Nucleus accumbens (tissue), 56 donors: ENCODE results near the gene KCNT1.
A peak's percentile ranks its signal among the peaks of the same experiment; 100 is the strongest.

Experiments
- DNase-seq, 56 donors: peaks; one replicate each; lab custom pipeline; 2025; lab: John Stamatoyannopoulos, UW

Gene KCNT1

DNA sequence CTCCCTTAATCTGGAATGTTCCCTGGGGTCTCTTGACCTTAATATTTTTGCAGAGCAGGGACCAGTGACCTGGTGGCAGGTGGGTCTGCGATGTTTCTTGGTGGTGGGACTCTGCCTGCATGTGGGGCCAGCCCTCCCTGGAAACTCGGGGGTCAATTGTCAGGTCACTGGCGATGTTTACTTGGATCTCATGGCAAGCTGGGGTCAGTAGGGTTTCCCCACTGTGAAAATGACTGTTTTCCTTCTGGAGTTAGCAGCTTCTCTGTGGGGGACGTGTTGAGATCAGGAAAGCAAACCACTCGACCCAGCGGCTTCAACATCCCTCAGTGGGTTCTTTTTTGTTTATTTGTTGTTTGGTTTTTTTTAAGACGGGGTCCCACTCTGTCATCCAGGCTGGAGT, 73.9 kb downstream of the KCNT1 start:
- no peak for DNase-seq

DNA sequence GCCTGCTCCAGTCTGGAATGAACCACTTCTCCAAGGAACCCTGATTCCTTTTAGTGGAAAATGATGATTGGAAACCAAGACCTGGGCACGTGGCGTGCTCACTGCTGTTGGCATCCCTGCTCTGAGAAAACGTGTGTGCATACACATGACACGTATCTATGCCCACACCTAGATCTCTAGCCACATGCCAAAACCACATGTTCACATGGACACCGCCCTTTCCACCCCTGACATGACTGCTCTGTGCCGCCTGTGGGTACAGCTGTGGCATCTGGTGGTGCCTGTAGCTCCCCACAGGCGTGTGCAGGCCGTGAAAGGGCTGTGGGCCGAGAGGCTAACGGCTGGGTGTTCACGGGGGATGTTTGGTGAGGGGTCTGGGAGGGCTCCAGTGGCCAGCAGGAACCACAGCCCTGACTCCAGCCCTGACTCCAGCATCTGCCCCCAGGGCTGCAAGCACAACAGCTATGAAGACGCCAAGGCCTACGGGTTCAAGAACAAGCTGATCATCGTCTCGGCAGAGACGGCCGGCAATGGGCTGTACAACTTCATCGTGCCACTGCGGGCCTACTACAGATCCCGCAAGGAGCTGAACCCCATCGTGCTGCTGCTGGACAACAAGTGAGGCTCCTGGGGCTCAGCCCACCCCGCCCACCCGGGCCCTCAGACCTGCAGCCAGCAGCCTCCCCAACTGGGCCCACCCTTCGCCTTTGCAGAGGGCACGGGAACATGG, 75.1 kb downstream of the KCNT1 start:
- no peak for DNase-seq

DNA sequence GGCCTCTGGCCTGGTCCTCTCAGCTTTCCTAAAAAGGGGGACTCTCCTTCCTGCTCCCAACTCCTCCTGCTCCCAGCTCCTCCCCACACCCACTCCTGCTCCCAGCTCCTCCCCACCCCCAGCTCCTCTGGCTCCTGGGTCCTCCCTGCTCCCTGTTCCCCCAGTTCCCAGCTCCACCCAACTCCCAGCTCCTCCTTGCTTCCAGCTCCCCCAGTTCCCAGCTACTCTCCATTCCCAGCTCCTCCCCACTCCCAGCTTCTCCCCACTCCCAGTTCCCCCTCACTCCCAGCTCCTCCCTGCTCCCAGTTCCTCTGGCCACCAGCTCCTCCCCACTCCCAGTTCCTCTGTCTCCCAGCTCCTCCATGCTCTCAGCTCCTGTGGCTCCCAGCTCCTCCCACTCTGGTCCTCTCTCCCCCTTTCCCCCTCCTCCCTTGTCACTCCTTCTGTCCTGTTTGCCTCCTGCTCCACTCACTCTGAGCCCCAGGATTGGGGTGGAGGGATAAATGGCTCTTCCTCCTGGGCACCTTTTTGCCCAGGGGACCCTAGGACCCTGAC, 75.7 kb downstream of the KCNT1 start:
- no peak for DNase-seq

DNA sequence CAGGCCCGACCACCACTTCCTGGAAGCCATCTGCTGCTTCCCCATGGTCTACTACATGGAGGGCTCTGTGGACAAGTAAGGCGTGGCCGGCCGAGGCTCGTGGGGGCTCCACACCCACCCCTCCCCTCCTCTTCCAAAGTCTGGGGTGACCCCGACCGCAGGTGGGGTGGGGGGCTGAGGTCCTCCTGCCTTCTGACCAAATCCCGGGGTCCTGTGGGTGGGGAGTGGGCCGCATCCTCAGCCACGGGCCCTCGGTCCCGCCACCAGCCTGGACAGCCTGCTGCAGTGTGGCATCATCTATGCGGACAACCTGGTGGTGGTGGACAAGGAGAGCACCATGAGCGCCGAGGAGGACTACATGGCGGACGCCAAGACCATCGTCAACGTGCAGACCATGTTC, 76.4 kb downstream of the KCNT1 start:
- DNase-seq, result no peak

DNA sequence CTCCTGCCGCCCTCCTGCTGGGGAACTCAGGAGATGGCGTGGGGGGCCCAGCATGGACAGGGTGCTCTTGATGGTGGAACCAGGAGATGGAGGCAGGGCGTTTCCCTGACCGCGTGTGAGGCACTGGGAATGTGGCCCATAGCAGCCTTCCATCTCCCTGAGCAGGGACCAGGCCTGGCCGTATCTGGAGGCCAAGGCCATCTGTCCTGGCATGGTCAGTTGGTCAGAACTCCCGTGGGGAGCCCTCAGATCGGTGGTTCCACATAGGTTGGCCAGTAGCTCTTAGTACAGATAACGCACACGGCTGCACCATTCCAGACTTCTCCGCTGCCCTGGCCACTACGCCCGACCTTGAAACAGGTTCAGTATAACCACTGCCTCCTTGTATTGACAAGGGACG, 77.6 kb downstream of the KCNT1 start:
- DNase-seq, result no peak

DNA sequence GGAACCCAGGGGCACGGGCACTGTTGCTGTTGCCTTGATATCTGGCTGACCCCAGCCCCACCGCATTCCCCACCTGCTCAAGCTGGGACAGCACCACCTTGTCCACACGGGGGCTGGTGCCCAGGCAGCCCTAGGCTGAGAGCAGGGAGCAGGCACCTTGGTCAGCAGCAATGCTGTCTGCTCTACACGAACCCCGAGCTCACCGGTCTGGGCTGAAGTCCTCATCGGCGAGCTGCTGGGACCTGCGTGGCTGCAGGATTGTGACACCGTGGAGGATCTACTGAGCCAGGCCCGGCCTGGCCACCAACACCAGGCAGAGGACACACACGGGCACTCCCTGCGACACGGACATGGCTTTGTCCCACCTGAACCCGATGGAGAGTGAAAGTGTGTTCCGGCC, 78.1 kb downstream of the KCNT1 start:
- no peak for DNase-seq

DNA sequence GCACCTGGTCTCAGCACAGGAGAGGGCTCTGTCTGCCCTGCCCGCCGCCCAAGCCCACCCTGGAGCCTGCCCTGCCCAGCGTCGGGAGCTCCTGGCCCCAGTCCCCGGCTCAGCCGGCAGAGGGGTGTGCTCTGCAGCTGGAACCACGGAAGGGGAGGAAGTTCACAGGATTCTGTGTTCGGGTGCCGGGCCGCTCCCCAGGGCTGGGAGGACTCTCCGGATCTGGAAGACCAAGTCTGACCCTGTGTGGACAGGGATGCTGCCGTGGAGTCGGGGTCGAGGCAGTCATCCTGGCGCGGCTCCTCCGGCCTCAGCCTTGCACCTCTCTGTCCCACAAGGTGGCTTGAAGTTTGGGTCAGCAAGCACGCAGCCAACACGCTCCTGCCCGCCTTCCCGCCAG, 78.6 kb downstream of the KCNT1 start:
- DNase-seq, result no peak

DNA sequence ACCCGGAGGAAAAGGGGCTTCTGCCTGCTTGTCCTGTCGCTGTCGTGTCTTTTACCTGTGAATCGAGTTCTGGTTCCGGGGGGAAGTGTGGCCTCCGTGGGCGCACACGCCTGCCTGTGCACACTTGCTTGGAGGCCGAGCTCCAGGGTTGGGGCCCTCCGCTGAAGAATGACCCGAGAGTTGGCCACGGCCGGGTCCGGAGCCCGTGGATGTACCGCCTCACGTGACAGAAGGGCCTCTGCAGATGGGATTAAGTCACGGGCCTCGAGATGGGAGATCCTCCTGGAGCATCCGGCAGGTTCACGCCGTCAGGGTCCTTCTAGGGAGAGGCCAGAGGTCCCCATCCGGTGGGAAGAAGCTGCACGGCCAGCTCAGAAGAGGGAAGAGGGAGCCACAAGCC, 81.0 kb downstream of the KCNT1 start:
- no peak for DNase-seq

DNA sequence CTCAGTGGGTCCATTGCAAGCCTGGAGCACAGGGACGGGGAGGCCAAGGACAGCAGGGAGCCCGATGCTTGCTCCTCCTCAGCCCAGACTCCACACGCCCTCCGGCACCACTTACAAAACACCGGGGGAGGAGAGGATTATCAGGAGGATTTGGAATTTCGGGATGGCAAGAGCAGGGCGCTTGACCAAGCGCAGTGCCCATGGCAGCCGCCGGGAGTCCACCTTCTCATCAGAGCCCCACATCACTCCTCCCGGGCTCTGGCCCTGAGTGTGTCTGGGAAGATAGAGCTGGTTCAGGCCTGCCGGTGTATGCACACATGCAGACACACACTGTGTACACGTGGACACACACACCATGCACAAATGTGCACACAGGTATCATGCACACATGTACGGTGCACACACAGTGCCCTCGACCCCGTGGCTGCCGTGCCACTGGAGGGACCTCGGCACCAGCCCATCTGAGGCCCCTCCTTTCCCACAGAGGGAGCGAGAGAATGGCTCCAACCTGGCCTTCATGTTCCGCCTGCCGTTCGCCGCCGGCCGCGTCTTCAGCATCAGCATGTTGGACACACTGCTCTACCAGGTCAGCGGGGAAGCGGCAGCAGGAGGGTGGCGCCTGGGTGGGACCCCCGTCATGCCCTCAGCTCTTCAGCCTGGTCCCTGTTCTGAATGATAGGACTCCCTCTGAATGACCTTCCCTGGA, 81.7 kb downstream of the KCNT1 start:
- no peak for DNase-seq

DNA sequence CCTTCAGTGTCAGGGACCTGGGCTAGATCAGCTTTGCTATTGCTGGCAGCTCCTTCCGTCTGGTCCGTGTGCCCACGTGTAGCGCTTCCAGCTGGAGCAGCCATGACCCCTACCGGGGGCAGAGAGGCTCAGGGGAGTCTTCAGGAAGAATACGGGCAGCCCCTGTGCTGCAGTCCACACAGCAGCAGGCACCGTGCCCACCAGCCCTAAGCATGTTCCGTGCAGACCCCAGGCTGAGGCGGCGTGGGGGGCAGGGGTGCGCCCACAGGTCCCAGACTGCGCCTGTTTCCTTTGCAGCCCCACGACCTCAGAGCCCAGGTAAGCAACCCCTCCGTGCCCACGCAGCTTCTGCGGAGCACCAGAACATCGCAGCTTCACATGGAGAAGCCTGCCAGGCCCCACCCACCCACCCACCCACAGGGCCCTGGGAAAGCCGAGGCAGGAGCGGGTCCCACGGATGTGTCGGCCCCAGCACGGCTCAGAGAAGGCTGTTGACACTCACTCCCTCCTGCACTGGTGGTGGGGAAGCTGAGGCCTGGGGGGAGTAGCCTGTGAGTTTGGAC, 83.1 kb downstream of the KCNT1 start:
- DNase-seq, result peak in 8 of 56 donors; percentile 3 to 42 (median 24)

DNA sequence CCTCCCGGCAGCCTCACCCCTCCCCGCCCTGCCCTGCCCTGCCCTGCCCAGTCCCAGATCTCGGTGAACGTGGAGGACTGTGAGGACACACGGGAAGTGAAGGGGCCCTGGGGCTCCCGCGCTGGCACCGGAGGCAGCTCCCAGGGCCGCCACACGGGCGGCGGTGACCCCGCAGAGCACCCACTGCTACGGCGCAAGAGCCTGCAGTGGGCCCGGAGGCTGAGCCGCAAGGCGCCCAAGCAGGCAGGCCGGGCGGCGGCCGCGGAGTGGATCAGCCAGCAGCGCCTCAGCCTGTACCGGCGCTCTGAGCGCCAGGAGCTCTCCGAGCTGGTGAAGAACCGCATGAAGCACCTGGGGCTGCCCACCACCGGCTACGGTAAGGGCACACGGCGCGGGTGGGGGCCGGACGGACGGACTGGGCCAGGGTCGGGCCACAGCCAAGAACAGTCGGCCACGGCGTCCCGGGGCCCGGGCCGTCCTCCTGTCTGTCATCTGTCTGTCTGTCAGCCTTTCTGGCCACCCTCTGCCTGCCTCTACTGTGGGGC, 84.2 kb downstream of the KCNT1 start:
- no peak for DNase-seq

DNA sequence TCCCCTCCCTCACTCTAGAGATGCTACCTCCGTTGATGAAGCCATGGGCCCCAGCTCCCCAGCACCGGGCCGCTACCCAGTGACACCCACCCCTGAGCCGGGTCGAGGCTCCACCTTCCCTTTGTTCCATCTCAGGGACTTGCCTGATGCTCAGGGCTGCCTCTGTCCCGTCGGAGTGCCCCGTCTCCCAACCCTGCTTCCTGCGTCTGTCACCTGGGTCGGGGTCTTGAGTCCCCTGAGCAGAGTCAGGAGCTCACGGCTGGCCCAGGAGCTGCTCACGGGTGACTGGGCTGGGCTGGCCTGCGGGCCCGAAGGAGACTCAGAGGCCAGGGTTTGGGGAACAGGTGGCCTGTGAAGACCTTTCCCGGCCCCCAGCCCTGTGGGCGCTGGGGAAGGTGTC, 85.3 kb downstream of the KCNT1 start:
- DNase-seq, result no peak

DNA sequence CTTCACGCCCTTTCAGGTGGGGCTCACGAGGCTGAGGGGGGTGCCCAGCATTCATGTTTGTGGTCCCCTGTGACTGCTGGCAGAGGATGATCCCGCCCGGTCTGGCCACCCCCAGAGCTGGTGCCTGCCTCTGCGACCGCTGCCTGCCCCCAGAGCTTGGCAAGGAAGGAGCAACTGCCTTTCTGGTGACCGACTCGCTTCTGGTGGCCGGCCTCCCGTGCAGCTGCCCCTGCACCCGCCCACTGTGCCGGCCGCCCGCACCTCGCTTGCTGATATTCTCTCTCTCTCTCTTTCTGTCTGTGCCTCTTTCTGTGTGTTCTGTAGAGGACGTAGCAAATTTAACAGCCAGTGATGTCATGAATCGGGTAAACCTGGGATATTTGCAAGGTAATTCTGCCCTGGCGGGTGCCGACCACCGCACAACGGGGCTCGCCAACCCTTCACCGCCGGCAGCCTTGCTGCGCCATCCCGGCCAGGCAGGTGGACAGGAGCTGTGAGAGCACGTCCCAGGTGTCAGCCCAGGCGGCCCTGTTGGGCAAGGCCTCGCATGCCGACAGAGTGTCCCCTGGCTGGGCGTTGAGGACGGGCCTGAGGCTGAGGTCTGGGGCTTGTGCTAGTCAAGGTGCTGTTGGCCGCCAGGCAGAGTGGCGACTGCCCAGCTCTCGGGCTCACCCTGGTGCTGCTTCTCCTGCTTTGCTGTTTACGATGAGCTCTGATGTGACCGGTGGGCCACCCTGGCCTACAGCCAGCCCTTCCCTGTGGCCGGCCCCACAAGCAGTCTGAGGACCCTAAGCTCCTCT, 86.0 kb downstream of the KCNT1 start:
- DNase-seq, result no peak

DNA sequence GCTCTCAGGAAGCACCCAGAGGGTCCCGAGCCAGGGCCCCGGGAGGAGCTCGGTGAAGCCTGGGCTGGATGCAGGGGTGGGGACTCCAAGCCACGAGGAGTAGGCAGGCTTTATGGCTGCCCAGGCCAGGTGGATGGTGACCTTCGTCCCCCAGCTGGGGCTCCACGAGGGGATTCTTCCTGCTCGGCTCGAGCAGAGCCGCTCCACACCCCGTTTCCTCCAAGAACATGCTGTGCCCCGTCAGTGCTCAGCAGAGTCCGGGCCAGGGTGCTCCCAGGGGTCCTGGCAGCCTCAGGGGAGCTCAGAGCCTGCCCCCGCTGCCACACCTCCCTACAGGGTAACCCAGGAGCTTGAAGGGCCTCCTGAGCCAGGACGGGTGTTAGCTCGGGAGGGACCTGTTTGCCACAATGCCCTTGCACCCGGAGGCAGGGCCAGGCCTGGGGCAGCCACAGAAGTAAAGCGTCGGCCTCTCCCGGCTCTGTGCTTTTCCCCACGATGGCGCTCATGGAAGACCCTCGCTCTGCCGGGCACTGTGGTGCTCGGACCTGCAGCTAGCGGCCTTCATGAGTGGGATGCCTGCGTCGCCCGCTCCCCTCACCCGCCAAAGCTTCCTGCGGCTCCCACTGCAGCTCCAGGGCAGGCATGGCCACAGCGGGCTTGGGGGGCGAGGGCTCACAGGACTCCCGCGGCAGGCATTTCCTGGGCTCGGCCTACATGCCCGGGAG, 86.8 kb downstream of the KCNT1 start:
- no peak for DNase-seq

DNA sequence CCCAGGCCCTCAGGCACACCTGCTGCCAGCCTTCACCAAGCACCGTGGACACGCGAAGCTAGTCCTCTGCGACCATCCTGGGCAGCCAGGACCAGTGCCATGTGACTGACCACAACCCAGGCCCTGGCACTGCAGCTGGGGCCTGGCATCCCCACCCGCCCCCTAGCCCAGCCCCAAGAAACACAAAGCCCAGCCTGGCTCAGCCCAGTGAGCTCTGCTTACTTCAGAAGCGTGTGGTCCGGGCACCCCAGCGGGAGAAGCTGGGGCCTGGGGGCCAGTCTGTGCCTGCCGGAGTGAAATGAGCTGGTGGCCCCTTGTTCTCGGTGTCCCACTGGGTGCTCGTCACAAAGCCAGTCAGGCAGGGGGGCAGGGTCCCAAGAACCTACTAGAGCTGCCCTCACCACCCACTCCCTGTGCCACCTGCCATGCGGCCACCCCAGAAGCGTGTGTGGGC, 87.9 kb downstream of the KCNT1 start:
- DNase-seq, result no peak

DNA sequence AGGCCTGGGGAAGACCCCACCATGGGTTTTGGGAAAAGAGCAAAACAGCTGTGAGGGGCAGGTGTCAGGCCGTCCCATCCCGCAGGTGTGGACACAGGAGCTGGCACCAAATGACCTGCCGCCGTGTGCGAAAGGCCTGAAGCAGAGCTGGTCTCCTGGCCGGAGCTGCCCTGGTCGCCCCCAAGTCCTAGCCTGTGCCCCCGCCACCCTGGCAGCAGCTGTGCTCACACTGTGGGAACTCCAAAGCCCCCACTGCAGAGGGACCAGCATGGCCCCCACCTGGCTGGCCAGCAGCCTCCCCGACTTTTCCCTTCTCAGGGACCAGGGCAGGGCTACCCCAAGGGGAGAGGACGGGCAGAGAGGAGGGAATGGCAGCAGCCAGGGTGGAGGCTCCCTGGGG, 88.4 kb downstream of the KCNT1 start:
- DNase-seq, result no peak

DNA sequence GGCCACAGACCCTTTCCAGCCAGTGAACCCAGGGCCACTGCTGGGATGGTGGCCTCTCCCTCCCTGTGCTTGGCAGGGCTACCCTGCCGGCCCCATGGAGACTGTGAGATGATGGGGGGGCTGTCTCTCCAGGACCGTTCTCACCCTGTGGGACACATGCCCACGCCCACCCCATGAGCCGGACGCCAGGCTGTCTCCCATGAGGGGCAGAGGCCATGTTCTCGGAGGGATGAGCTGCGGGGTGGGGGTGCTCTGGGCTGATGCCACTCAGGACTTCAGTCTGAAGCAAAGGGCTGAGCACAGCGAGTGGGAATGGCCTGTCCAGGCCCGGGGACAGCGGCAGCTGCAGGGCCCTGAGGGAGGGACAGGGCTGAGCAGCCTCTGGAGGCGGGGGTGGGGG, 88.9 kb downstream of the KCNT1 start:
- no peak for DNase-seq

DNA sequence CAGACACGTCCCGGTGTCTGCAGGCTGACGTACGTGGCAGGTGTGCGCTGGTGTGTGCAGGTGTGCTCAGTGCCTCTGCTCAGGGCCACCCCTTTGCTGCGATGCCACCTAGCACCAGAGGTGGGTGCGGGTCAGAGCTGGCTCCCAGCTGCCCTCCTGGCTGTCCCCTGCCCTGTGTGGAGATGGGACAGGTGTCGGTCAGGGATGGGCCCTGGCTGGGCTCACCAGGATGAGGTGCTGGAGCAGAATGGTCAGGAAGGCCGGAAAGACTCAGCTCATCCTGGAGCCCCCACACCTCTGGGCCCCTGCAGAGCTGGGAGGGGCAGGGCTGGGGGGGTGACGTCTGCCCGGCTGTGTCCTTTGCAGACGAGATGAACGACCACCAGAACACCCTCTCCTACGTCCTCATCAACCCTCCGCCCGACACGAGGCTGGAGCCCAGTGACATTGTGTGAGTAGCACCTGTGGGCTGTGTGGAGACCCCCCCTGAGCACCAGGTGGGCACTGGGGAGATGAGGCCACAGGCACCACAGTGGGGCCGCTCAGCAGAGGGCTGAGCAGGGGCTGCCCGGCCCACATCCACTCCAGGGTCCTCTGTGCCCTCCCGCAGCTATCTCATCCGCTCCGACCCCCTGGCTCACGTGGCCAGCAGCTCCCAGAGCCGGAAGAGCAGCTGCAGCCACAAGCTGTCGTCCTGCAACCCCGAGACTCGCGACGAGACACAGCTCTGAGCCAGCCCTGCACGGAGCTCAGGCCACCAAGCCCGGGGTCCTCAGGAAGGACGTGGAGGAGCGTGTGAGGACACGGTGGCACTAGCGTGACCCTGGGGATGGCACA, 89.7 kb downstream of the KCNT1 start:
- DNase-seq, result no peak
